ENCODE data around the gene IZUMO2. TPM values are rescaled to one million over a fixed set of nuclear protein-coding genes. Genes with fewer than 3 reads are reported as not detected.

Gene IZUMO2
- total RNA-seq, 3 donors from 2014 or later = not detected

DNA sequence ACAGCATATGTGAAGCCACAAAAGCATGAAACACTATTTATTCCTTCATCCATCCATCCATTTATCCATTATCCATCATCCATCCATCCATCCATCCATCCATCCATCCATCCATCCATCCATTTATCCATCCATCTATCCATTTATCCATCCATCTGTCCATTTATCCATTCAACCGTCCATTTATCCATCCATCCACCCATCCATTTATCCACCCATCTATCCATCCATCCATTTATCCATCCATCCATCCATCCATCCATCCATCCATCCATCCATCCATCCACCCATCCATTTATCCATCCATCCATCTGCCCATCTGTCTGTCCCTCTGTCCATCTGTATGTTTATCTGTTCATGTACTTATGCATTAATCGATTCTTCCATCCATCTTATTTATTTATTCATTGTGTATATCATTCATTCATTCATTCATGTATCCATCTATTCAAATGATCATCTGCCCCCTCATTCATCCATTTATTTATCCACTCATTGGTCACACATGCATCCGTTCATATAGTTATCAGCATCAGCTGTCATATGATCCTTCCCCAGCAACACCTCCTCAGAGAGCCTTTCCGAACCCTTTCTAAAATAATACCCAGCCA, 33.3 kb upstream of the IZUMO2 start:
- no peaks in the 10 kb centered on the region for H3K9me3 ChIP-seq
- no peak for TF ChIP-seq POLR2A (IDR thresholded peaks at IDR 0.05)
- TF ChIP-seq, protein P1, sequence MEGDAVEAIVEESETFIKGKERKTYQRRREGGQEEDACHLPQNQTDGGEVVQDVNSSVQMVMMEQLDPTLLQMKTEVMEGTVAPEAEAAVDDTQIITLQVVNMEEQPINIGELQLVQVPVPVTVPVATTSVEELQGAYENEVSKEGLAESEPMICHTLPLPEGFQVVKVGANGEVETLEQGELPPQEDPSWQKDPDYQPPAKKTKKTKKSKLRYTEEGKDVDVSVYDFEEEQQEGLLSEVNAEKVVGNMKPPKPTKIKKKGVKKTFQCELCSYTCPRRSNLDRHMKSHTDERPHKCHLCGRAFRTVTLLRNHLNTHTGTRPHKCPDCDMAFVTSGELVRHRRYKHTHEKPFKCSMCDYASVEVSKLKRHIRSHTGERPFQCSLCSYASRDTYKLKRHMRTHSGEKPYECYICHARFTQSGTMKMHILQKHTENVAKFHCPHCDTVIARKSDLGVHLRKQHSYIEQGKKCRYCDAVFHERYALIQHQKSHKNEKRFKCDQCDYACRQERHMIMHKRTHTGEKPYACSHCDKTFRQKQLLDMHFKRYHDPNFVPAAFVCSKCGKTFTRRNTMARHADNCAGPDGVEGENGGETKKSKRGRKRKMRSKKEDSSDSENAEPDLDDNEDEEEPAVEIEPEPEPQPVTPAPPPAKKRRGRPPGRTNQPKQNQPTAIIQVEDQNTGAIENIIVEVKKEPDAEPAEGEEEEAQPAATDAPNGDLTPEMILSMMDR (IDR thresholded peaks at IDR 0.05) = no peak
- TF ChIP-seq POLR2AphosphoS5 (IDR thresholded peaks at IDR 0.05) = no peak
- no peak overlapping the region for H3K4me3 ChIP-seq
- no peak for DNase-seq (ENCODE audit: low spot score in 2 of 2)
- H3K36me3 ChIP-seq = no peaks in the 10 kb centered on the region
- H3K4me1 ChIP-seq = peaks cover 0 to 11% of the 10 kb centered on the region in 2 donors
- no peak overlapping the region for H3K27ac ChIP-seq
- peaks cover 0 to 16% of the 10 kb centered on the region in 2 donors for H3K27me3 ChIP-seq
- intact Hi-C loops (cut with DNase I; ENCODE audit: low total_unique reads) = no loop called here

DNA sequence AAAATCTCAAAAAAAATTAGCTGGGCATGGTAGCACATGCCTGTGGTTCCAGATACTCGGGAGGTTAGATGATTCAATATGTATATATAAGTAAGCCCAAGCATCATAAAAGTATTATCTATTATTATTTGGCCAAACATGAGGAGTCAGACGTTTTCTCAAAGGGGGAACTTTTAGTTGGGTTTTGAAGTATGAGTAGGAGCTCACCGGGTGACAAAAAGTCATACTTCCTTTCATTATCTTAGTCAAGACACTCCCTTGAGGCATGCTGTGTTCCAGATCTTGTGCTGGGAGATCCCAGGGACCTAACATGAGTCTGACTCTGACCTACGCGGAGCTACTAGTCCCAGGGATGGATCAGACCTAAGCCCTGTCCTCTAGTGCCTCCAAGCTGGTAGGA, 32.1 kb upstream of the IZUMO2 start:
- no peak for DNase-seq (ENCODE audit: low spot score in 2 of 2)
- intact Hi-C loops (cut with DNase I; ENCODE audit: low total_unique reads) = no loop called here
- no peak overlapping the region for H3K27ac ChIP-seq
- H3K36me3 ChIP-seq = no peaks in the 10 kb centered on the region
- H3K4me3 ChIP-seq = no peak overlapping the region
- H3K27me3 ChIP-seq = peaks cover 0 to 16% of the 10 kb centered on the region in 2 donors
- TF ChIP-seq, protein P1 (IDR thresholded peaks at IDR 0.05) = no peak
- TF ChIP-seq POLR2A (IDR thresholded peaks at IDR 0.05) (no peak), POLR2AphosphoS5 (IDR thresholded peaks at IDR 0.05) (no peak)
- peaks cover 0 to 11% of the 10 kb centered on the region in 2 donors for H3K4me1 ChIP-seq
- H3K9me3 ChIP-seq = no peaks in the 10 kb centered on the region

DNA sequence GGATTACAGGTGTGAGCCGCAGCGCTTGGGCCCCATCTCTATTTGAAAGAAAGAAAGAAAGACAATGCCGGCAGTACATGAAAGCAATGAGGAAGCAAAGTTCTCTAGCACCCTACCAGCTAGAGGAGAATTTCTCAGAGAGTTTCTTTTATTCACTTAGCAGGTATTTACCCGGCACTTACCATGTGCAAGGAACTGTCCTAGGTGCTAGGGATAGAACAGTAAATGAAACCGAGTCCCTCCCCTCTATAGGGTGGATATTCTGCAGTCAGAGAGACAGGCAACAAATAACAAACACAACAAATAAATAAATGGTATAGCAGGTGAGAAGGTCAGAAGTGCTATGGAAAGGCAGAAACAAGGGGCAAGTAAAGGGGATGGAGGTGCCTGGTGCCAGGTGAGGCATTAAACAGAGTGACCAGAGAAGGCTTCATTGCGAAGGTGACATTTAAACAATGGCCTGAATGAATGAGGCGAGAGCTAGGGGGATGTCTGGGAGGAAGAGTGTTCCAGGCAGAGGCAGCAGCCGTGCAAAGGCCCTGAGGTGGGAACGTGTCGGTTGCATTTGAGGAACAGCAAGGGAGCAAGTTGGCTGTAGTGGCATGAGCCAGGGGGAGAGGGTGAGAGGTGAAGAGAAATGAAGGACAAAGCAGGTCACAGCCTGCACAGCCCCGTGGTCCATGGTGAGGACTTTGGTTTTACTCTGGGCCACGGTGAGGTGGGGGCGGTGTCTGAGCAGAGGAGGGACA, 29.6 kb upstream of the IZUMO2 start:
- H3K4me3 ChIP-seq = no peak overlapping the region
- peaks cover 0 to 16% of the 10 kb centered on the region in 2 donors for H3K27me3 ChIP-seq

DNA sequence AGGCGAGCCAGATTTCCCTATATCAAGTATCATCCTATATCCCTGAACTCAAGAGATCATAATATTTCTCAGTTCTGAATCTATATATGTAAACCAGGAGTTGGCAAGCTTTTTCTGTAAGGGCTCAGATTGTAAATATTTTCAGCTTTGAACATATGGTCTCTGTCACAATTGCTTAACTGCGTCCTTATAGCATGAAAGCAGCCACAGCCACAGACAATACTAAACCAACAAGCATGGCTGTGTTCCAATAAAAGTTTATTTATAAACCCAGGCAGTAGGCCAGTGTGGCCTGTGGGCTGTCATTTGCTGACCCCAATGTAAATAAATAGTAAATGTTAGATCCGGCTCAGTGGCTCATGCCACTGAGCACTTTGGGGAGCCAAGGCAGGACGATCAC, 28.1 kb upstream of the IZUMO2 start:
- Histone ChIP-seq H3K27ac (no peak overlapping the region), H3K36me3 (no peaks in the 10 kb centered on the region)
- TF ChIP-seq, protein P1 (IDR thresholded peaks at IDR 0.05) = no peak
- TF ChIP-seq POLR2A (IDR thresholded peaks at IDR 0.05) = no peak
- no peak for TF ChIP-seq POLR2AphosphoS5 (IDR thresholded peaks at IDR 0.05)

More for the DNA sequence above, 29.6 kb upstream of the IZUMO2 start:
- Histone ChIP-seq H3K27ac (no peak overlapping the region), H3K4me1 (no peaks in the 10 kb centered on the region), H3K36me3 (no peaks in the 10 kb centered on the region), H3K9me3 (no peaks in the 10 kb centered on the region)
- intact Hi-C loops (cut with DNase I; ENCODE audit: low total_unique reads) = no loop called here
- no peak for DNase-seq (ENCODE audit: low spot score in 2 of 2)
- TF ChIP-seq POLR2A (IDR thresholded peaks at IDR 0.05) (no peak), POLR2AphosphoS5 (IDR thresholded peaks at IDR 0.05) (no peak)
- TF ChIP-seq, protein P1 (IDR thresholded peaks at IDR 0.05) = no peak

DNA sequence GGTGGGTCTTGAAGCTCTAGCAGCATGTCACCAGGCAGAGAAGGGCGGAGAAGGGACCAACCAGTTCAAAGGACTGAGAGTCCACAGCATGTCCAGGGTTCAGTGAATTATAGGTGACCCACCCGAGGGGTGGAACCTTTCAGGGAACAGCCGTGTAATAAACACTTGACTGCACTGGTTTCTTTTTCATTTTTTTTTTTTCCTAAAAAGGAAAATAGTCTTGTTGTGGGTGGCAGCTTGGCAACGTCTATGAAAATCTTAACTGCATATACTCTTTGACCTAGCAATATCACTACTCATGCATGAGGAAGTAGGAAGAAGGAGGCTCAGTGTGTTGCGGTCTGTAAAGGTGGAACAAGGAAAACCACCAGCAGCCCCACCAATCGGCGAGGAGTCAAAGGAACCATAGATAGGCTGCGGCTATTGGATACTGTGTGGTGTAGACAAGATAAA, 27.4 kb upstream of the IZUMO2 start:
- no peak for TF ChIP-seq POLR2AphosphoS5 (IDR thresholded peaks at IDR 0.05)
- H3K27ac ChIP-seq = no peak overlapping the region
- peaks cover 0 to 5% of the 10 kb centered on the region in 2 donors for H3K9me3 ChIP-seq
- H3K27me3 ChIP-seq = peaks cover 0 to 9% of the 10 kb centered on the region in 2 donors
- no peaks in the 10 kb centered on the region for H3K4me1 ChIP-seq
- H3K4me3 ChIP-seq = no peak overlapping the region
- DNase-seq (ENCODE audit: low spot score in 2 of 2) = no peak
- intact Hi-C loops (cut with DNase I; ENCODE audit: low total_unique reads) = no loop called here
- no peaks in the 10 kb centered on the region for H3K36me3 ChIP-seq

More for the DNA sequence above, 28.1 kb upstream of the IZUMO2 start:
- H3K4me1 ChIP-seq = no peaks in the 10 kb centered on the region
- no peak overlapping the region for H3K4me3 ChIP-seq
- peaks cover 0 to 4% of the 10 kb centered on the region in 2 donors for H3K9me3 ChIP-seq
- peaks cover 0 to 16% of the 10 kb centered on the region in 2 donors for H3K27me3 ChIP-seq
- intact Hi-C loops (cut with DNase I; ENCODE audit: low total_unique reads) = no loop called here
- no peak for DNase-seq (ENCODE audit: low spot score in 2 of 2)
